ENCODE data around the gene TIMM22. TPM values are rescaled to one million over a fixed set of nuclear protein-coding genes. Genes with fewer than 3 reads are reported as not detected.
"Not testable (repeated sequence)": the region's sequence is repeated elsewhere in the genome, so short reads cannot be mapped to it uniquely, and the experiment has no call there.

The TIMM22 gene
- polyA plus RNA-seq, 1 donor from 2014 or later, result 21.2 TPM

DNA sequence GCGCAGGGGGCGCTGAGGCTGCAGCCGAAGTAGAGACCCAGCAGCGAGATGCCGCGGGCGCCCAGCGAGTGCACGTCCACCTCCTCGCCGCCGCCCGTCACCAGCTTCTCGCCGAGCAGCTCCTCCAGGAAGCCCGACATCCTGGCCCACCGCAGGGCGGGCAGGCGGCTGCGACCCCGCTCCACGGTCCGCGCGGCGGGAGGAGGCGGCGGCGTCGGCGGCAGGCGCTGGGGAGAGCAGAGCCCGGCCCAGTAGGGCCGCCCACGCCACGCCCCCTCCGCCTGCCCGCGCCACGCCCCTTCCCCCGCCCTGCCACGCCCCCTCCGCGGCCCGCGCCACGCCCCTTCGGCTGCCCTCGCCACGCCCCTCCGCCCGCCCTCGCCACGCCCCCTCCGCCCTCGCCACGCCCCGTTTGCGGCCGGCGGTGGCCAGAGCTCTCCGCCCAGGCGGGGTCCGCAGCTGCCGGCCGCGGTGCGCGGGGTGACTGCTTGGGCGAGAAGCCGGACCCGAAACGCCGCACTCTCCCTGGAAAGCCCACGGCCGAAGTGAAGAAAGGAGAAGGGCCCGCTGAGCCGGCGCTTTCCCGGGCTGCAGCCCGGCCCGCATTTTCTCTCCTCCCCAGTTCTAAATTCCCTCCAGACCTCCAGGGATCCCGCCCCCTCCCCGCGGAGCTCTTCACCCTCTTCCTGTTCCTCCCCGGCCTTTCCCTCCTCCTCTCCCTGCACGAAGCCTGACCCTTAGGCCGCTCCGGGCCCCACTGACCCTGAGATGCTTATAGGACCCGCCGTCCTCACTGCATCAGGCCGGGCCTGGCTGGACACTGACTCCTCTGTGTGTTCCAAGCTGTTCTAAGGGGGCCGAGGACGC lies 17.2 kb upstream of the TIMM22 start, which contains the start of gene NXN:
Gene NXN, minus strand, starts transcription at position 238 of the 867 bp plus-strand sequence.
- Mint-ChIP-seq H3K27ac (peak within 1 kb of the TSS in 2 of 3 donors; percentile 76 to 86), H3K27me3 (peaks cover 24% of the 10 kb centered on the region), H3K4me1 (peaks cover 10 to 12% (median 11%) of the 10 kb centered on the region in 3 donors), H3K36me3 (no peaks in the 10 kb centered on the region), H3K4me3 (peak within 1 kb of the TSS; percentile 83 to 93 (median 87)), H3K9me3 (no peaks in the 10 kb centered on the region)

DNA sequence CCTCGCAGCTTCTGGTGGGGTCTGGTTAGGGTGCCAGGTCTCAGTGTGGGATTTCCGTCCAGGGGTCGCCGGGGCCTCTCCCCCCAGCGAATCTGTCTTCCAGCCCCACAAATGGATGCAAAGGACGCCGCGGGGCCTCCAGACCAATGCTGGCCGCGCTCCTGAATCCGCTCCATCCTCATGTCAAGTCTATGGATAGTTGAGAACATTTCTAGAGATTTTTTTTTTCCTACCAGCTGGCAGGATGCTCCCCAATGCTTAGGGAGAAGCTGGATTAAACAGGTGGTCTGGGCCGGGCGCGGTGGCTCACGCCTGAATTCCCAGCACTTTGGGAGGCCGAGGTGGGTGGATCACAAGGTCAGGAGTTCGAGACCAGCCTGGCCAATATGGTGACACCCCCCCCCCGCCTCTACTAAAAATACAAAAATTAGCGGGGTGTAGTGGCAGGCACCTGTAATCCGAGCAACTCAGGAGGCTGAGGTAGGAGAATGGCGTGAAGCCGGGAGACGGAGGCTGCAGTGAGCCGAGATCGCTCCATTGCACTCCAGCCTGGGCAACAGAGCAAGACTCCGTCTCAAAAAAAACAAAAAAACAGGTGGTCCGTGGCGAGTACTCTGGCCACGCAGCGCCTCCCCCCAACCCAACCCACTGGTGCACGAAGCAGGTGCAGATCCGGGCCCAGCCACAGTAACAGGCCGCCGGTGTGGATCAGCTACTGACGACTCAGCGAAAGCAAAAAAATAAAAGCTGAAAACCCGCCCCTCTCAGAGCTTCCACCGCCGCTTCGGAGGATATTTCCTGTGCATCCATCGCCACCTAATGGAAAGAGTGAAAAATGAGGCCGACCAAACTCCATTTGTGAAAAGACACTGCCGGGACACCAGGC lies 16.3 kb upstream of the TIMM22 start:
- peak overlapping the region; percentile 83 to 93 (median 87) for H3K4me3 Mint-ChIP-seq
- H3K4me1 Mint-ChIP-seq, result peaks cover 10 to 12% (median 11%) of the 10 kb centered on the region in 3 donors
- H3K36me3 Mint-ChIP-seq, result no peaks in the 10 kb centered on the region
- H3K27ac Mint-ChIP-seq, result peak overlapping the region; percentile 76 to 87 (median 86)
- peaks cover 20% of the 10 kb centered on the region for H3K27me3 Mint-ChIP-seq
- H3K9me3 Mint-ChIP-seq, result no peaks in the 10 kb centered on the region

DNA sequence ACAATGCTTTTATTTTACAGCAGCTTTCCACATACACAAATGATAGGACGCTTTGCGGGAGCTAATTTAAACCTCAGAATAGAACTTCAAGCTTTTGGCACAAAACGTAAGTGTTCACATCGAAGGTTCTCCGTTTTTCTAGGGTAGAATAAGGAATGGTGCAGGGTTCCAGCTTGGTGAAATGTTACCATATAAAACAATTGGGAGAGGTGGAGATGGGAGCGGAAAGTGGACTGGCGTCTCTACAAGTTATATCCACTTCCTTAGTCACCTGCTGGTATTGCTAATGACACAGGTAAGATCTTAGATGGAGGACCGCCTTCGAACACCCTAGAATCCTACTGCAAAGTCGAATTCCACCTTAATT lies 15.7 kb upstream of the TIMM22 start:
- Mint-ChIP-seq H3K36me3 (no peaks in the 10 kb centered on the region), H3K27me3 (peaks cover 20% of the 10 kb centered on the region), H3K27ac (peak overlapping the region; percentile 76 to 87 (median 86)), H3K4me3 (peak overlapping the region; percentile 83 to 93 (median 87)), H3K4me1 (peaks cover 10 to 12% (median 11%) of the 10 kb centered on the region in 3 donors), H3K9me3 (no peaks in the 10 kb centered on the region)

DNA sequence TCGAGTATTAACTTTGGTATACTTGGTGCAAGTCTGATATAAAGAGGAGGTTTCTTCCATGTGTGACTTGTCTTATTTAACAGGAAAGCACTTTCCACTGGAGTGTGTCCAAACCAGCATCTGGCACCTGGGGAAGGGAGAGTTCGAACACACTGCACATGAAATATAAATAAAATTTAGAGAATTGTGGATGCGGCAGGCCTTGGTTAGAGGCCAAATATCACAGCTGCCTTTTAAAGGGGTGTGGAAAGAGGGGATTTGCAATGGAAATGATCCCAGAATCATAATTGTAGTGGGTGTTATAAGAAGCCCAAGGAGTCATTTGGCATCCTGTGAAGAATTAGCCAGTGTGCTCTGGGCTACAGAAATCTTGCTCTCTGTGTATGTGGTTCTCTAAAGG lies 13.0 kb upstream of the TIMM22 start:
- H3K36me3 Mint-ChIP-seq, result no peaks in the 10 kb centered on the region
- H3K4me1 Mint-ChIP-seq, result peaks cover 6 to 9% (median 6%) of the 10 kb centered on the region in 3 donors
- no peaks in the 10 kb centered on the region for H3K9me3 Mint-ChIP-seq
- no peak overlapping the region for H3K27ac Mint-ChIP-seq
- H3K27me3 Mint-ChIP-seq, result no peaks in the 10 kb centered on the region
- H3K4me3 Mint-ChIP-seq, result no peak overlapping the region

DNA sequence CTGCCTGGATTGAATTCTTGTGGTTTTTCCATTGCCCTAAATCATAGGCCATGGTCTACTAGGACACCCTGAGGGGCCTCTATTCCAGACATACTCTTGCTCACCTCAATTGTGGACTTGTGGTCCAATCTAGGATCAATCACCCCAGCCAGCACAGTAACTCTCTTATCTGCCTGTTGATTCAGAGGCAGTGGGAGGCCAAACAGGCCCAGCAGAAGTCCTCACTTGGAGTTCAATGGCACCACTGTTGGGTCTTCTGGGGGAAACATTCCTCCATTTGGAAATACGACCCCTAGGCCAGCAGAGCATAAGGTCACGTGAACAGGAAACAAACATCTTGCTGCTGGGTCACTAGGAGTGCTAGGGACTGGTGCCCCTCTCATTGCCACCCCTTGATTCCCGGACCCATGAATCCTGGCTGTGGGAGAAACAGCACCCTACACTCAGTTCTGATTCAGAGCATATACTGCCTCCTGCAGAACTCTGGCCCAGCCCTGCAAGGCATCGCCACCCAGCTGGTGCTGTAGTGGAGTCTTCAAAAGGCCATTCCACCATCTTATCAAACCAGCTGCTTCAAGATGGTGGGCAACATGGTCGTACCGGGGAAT lies 10.5 kb upstream of the TIMM22 start:
- Mint-ChIP-seq H3K9me3 (no peaks in the 10 kb centered on the region), H3K4me1 (peaks cover 0 to 2% (median 0%) of the 10 kb centered on the region in 3 donors), H3K27me3 (no peaks in the 10 kb centered on the region), H3K27ac (no peak overlapping the region), H3K4me3 (no peak overlapping the region), H3K36me3 (no peaks in the 10 kb centered on the region)

DNA sequence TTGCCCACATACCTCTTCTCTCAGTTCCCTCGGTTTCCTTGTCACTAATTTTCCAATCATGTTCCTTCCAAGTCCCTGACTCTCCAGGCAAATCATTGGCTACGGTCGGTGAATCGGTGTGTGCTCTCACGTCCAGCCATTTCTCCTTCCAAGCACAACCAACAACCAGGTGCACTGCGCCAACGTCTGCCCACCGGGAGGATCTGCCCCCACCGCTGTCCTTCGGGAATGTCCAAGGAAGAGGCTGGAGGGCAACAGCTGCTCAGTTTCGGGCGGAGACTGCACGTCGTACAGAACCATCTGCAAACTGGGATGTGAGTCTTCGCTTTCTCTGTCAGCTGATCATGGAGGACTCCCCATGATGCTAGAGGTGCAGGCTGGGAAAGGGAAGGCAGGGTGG lies 9.0 kb upstream of the TIMM22 start:
- no peaks in the 10 kb centered on the region for H3K27me3 Mint-ChIP-seq
- H3K36me3 Mint-ChIP-seq, result no peaks in the 10 kb centered on the region
- H3K4me1 Mint-ChIP-seq, result peaks cover 0 to 2% (median 0%) of the 10 kb centered on the region in 3 donors
- no peaks in the 10 kb centered on the region for H3K9me3 Mint-ChIP-seq
- no peak overlapping the region for H3K27ac Mint-ChIP-seq
- no peak overlapping the region for H3K4me3 Mint-ChIP-seq

DNA sequence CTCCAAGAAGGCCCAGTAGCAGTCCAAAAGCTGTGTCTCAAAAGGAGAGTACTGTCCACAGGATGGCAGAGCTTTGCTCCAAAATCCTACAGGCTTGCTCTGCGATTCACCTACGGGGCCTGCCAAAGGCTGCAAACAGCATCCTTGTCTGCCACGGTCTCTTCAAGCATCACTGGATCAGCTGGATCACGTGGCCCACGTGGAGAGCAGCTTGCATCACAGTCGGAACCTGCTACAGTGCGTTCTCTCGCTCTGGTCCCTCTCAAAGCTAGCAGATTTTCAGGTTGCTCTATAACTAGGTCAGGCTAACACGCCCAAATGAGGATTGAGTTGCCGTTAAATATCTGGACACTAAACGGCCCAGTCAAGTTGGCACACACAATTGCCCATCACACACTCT lies 8.4 kb upstream of the TIMM22 start:
- H3K27me3 Mint-ChIP-seq, result no peaks in the 10 kb centered on the region
- no peak overlapping the region for H3K4me3 Mint-ChIP-seq
- H3K4me1 Mint-ChIP-seq, result peaks cover 0 to 2% (median 0%) of the 10 kb centered on the region in 3 donors
- no peaks in the 10 kb centered on the region for H3K36me3 Mint-ChIP-seq
- H3K27ac Mint-ChIP-seq, result no peak overlapping the region
- no peaks in the 10 kb centered on the region for H3K9me3 Mint-ChIP-seq

DNA sequence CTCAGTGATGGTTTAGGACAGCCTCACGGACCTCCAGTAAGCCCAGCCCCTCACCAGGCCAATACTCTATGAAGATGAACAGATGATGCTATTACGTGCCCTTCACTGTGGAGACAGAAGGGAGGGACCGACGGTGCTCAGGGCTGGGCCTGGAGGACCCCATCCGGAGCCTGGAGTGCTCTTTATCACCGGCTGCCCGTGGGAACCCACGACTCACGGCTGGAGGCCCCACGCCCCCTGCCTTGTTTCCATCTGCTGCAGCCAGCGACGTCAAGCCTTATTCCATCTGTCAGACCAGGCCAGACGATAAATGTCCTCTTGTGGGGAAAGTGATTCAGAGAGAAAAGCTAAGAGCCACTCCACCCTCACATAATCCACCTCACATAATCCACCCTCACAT lies 4.0 kb upstream of the TIMM22 start:
- Mint-ChIP-seq H3K9me3 (peaks cover 0 to 4% (median 0%) of the 10 kb centered on the region in 3 donors), H3K4me3 (no peak overlapping the region)

DNA sequence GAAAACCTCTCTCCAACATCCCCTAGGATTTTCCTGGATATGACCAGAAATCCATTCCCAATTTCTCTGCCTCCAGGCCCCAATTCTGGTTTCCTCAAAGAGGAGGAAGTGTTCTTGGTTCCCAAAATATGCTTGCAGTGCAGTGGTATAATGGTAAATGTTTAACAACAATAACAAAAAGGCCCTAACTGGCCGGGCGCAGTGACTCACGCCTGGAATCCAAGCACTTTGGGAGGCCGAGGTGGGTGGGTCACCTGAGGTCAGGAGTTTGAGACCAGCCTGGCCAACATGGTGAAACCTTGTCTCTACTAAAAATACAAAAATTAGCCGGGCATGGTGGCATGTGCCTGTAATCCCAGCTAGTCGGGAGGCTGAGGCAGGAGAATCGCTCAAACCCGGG lies 1.6 kb upstream of the TIMM22 start:
- not testable (repeated sequence) for H3K9me3 Mint-ChIP-seq, H3K4me3 Mint-ChIP-seq, H3K36me3 Mint-ChIP-seq, H3K27ac Mint-ChIP-seq, H3K27me3 Mint-ChIP-seq
- H3K4me1 Mint-ChIP-seq, result peaks cover 12 to 21% (median 14%) of the 10 kb centered on the region in 3 donors

More for the DNA sequence above, 4.0 kb upstream of the TIMM22 start:
- Mint-ChIP-seq H3K27me3 (no peaks in the 10 kb centered on the region), H3K27ac (no peak overlapping the region), H3K4me1 (peaks cover 6 to 11% (median 9%) of the 10 kb centered on the region in 3 donors), H3K36me3 (no peaks in the 10 kb centered on the region)

DNA sequence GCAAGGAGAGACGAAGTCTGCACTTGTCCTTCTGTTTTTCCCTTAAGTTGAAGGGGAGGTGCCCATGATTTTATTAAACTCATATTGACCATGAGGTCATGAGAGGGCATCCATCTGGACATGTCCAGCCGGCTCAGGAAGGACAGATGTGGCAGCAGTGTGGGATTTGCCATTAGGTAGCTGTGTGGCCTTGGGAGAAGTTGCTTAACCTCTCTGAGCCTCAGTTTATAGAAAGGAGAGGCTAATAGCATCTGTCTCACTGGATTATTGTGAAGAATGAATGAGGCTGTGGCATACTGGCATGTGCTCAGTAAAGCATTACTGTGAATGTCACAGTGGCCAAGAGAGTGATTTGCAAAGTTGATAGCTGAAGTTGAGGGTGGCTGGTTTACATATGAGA lies 1.2 kb downstream of the TIMM22 start:
- no peaks in the 10 kb centered on the region for H3K36me3 Mint-ChIP-seq
- peak overlapping the region; percentile 96 to 99 (median 98) for H3K4me3 Mint-ChIP-seq
- H3K9me3 Mint-ChIP-seq, result peaks cover 0 to 4% (median 0%) of the 10 kb centered on the region in 3 donors
- H3K27ac Mint-ChIP-seq, result peak overlapping the region in 2 of 3 donors; percentile 74 to 87
- H3K27me3 Mint-ChIP-seq, result no peaks in the 10 kb centered on the region
- peaks cover 14 to 21% (median 14%) of the 10 kb centered on the region in 3 donors for H3K4me1 Mint-ChIP-seq

DNA sequence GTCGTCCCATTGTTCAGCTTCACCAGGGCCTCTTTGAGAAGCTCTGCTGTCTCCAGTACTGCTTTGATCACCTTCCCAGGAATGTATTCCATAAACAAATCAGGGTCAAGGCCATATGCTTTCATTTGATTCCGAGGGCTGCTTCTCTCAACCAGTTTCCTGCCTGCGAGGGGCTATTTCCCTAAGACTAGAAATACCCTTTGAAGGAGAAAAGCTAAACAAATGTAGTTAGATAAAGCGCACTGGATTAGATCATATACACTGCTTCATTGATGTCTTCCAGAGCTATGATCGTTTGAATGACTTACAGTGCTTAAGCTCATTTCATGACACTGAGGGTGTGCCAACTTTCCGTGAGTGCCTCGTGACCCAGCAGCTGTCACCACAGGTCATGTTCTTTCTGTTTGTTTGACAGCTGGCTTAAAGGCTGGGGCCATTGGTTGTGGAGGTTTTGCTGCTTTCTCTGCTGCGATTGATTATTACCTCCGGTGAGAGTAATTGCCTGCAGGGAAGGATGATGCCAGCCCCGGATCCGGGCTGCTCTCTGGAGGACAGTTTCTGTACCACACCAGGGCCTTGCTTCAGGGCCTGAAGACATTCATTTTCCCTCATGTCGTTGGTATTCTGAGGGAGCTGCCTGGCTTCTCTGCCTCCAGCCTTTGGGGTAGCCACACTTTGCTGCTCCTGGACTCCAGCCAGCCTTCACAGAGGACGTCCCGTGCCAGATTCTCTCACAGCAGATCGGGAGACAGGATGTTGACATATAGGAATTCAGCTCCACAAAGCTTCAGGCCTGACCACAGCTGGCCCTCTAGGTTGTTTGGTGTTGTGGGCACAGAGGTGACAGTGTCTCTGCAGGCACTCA lies 3.9 kb downstream of the TIMM22 start:
- Mint-ChIP-seq H3K36me3 (no peaks in the 10 kb centered on the region), H3K27ac (peak overlapping the region; percentile 15 to 47 (median 31)), H3K27me3 (no peaks in the 10 kb centered on the region), H3K4me1 (peaks cover 14 to 21% (median 14%) of the 10 kb centered on the region in 3 donors), H3K9me3 (no peaks in the 10 kb centered on the region), H3K4me3 (peak overlapping the region in 1 of 4 donors; percentile 62)

DNA sequence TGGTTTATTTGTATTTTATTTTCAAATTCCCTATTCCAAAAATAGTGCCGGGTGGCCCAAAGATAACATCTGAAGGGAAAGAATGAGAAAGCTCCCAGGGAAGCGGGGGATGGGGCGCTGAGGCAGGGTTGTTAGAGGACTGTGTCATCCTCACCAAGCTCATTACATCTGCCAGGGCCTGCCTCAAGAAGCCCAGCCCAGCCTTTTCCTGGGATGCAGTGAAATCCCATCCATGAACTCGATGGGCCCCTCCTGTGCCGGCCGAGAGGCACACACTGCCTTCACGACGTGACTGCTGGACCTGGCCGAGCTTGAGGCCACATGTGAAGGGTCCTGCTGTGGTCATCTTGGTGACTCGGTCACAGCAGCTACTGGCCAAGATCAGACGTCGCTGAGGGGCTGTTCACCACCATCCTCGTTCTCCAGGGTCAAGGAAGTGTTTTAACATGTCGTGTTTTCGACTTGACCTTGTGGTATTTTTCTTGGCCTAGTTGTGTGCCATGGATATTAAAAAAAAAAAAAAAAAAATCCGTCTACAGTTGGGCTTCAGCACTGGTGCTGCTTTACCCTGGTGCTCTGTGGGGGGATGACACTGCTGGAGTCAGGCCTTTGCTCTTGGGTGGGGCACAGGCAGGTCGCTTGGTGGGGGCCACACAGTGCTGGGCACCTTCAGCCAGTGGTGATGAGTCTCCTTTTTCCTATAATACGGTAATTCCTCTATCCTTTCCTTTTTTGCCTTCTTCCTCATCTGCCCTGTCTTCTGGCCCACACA lies 4.9 kb downstream of the TIMM22 start:
- Mint-ChIP-seq H3K27ac (peak overlapping the region in 2 of 3 donors; percentile 59 to 64), H3K4me3 (peak overlapping the region in 1 of 4 donors; percentile 82), H3K9me3 (no peaks in the 10 kb centered on the region), H3K36me3 (no peaks in the 10 kb centered on the region), H3K4me1 (peaks cover 10 to 18% (median 14%) of the 10 kb centered on the region in 3 donors), H3K27me3 (no peaks in the 10 kb centered on the region)

DNA sequence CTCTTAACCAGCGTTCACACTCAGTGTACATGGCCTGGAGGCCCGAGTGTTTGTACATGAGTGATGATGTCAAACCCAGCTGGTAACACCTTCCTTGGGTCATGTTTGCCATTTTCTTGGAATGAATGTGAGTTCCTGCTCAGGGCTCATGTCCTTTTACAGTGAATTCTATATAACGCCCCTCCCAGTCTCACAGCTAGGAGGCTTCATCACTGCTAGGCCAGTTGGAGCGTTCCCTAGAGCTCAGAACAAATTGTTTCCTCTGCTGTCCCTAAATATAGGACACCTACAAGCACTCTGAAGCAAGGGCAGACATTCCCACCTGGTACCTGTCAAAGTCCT lies 5.5 kb downstream of the TIMM22 start:
- H3K36me3 Mint-ChIP-seq, result no peaks in the 10 kb centered on the region
- no peaks in the 10 kb centered on the region for H3K27me3 Mint-ChIP-seq
- H3K4me3 Mint-ChIP-seq, result peak overlapping the region in 1 of 4 donors; percentile 82
- no peaks in the 10 kb centered on the region for H3K9me3 Mint-ChIP-seq
- H3K27ac Mint-ChIP-seq, result peak overlapping the region in 2 of 3 donors; percentile 59 to 64
- peaks cover 7 to 15% (median 11%) of the 10 kb centered on the region in 3 donors for H3K4me1 Mint-ChIP-seq
